Measurements from ENCODE around the gene TTC31.
A peak's percentile ranks its signal among the peaks of the same experiment; 100 is the strongest.
"Not testable (repeated sequence)": the region's sequence is repeated elsewhere in the genome, so short reads cannot be mapped to it uniquely, and the experiment has no call there.

TTC31 gene

GRCh38 chr2:74457549-74458131 lies 25.2 kb upstream of the TTC31 start:
- no peak for DNase-seq

- peak; percentile 72 for DNase-seq
These were observed 24.5 kb upstream of the TTC31 start, which contains the start of gene WBP1 for GRCh38 chr2:74458132-74458937. TSS of gene WBP1 (plus strand) at chr2:74458438. CDS start at chr2:74458603, 165 bp downstream.

- DNase-seq: no peak
These were observed 23.9 kb upstream of the TTC31 start for GRCh38 chr2:74458938-74459363.

GRCh38 chr2:74459503-74460118 lies 23.3 kb upstream of the TTC31 start:
- not testable (repeated sequence) for DNase-seq

- DNase-seq: not testable (repeated sequence)
These were observed 22.7 kb upstream of the TTC31 start for GRCh38 chr2:74460187-74460586.

GRCh38 chr2:74461187-74462053 lies 21.5 kb upstream of the TTC31 start:
- no peak for DNase-seq

GRCh38 chr2:74462054-74462785 lies 20.7 kb upstream of the TTC31 start:
- no peak for DNase-seq

- no peak for DNase-seq
These were observed 20.1 kb upstream of the TTC31 start for GRCh38 chr2:74462786-74463105.

- no peak for DNase-seq
These were observed 18.5 kb upstream of the TTC31 start for GRCh38 chr2:74464406-74464805.

GRCh38 chr2:74470742-74471141 lies 12.1 kb upstream of the TTC31 start:
- DNase-seq: not testable (repeated sequence)

GRCh38 chr2:74471332-74472065 lies 11.4 kb upstream of the TTC31 start:
- no peak for DNase-seq

- no peak for DNase-seq
These were observed 10.6 kb upstream of the TTC31 start, which contains the start of gene MRPL53 for GRCh38 chr2:74472086-74472944. TSS of gene MRPL53 (minus strand) at chr2:74472680. CDS start at chr2:74472660, 20 bp downstream.

GRCh38 chr2:74472945-74473258 lies 10.0 kb upstream of the TTC31 start:
- DNase-seq: no peak

- DNase-seq: no peak
These were observed 8.4 kb upstream of the TTC31 start for GRCh38 chr2:74474481-74474880.

GRCh38 chr2:74474899-74475298 lies 8.0 kb upstream of the TTC31 start:
- DNase-seq: no peak

- DNase-seq: no peak
These were observed 1.4 kb upstream of the TTC31 start for GRCh38 chr2:74481431-74481830.

GRCh38 chr2:74481961-74482800 lies 700 bp upstream of the TTC31 start:
- DNase-seq: no peak

- not testable (repeated sequence) for DNase-seq
These were observed 839 bp downstream of the TTC31 start for GRCh38 chr2:74483675-74484164.

- DNase-seq: no peak
These were observed 3.3 kb downstream of the TTC31 start for GRCh38 chr2:74486141-74486540.

Measured in cortex of kidney (tissue), 1 donor.